Right lobe of liver (tissue), 6 donors: ENCODE results near the gene PDCD11. TPM values are rescaled to one million over a fixed set of nuclear protein-coding genes. Genes with fewer than 3 reads are reported as not detected.

Experiments used
- ATAC-seq, 4 donors: fragments of 200-7000 bp; cut with Tn5 transposase; one replicate each; pipeline ENCODE4 v1.9.1; 2020; ENCODE audit warnings: mild to moderate bottlenecking in 4 of 4, moderate library complexity in 4 of 4
- DNase-seq, 3 donors: peaks; one replicate each; pipeline ENCODE4 v3.0.0-alpha.2; 2020
- H3K27ac ChIP-seq, 3 donors: fragments of 200-600 bp; one replicate each; pipeline ENCODE4 v1.8.0; 2022
- H3K27me3 ChIP-seq, 2 donors: fragments of 200-600 bp; one replicate each; pipeline ENCODE4 v1.8.0; 2022
- H3K36me3 ChIP-seq, 4 donors: fragments of 200-600 bp; sonication (generic) in 1 of 4; one replicate each; pipeline versions ENCODE4 v1.5.1 to v1.8.0; 2017 to 2022; ENCODE audit warnings: control low read depth in 1 of 4
- H3K4me1 ChIP-seq, 4 donors: fragments of 200-600 bp; sonication (generic) in 1 of 4; one replicate each; pipeline versions ENCODE4 v1.5.1 to v1.8.0; 2017 to 2022; ENCODE audit warnings: control low read depth in 1 of 4
- H3K4me3 ChIP-seq, 3 donors: fragments of 200-600 bp; one replicate each; pipeline ENCODE4 v1.8.0; 2022
- H3K9me3 ChIP-seq, 4 donors: fragments of 200-600 bp; sonication (generic) in 1 of 4; one replicate each; pipeline versions ENCODE4 v1.5.1 to v1.8.0; 2017 to 2022; ENCODE audit warnings: control low read depth in 1 of 4
- CTCF ChIP-seq, 4 donors: fragments of 200-600 bp in 3 of 4; fragments of 450-650 bp in 1 of 4; IDR thresholded peaks; one replicate each; pipeline versions ENCODE4 v1.5.1 to v1.8.0; 2016 to 2022; ENCODE audit warnings: antibody characterized with exemption in 4 of 4, mild to moderate bottlenecking in 2 of 4
- POLR2A ChIP-seq: fragments of 450-650 bp; IDR thresholded peaks from one replicate; pipeline ENCODE4 v1.6.1; 2017; ENCODE audit warnings: antibody characterized with exemption, mild to moderate bottlenecking
- WGBS: methylation state at CpG from one replicate; pipeline ENCODE4 v1.1.6; 2018; ENCODE audit warnings: low coverage, low lambda C conversion rate; ENCODE audit not compliant: insufficient coverage; ENCODE audit errors: missing lambda C conversion rate; 5-methylcytosine and 5-hydroxymethylcytosine counted together
- intact Hi-C, 2 donors: fragments of 100-400 bp; cut with DNase I; formaldehyde crosslinking; loops; one replicate each; pipeline versions ENCODE4 v1.11.2 to v1.14.1; 2022
- total RNA-seq, 6 experiments: library from RNA; depleted of rRNA in 2 of 6; stranded (reverse); fragments of >200 nt in 2 of 6; fragmentation: NEBNext Ultra II Directional in 3 of 6; extraction: Animal tissue kit (Norgen Biotek cat#: 25700) in 3 of 6; gene quantifications; one replicate each; pipeline versions ENCODE4 v1.1.0 to v1.2.4, GENCODE V29; 2016 to 2023
- donor health status: DM: no; HTN: yes; CAD: no.
- donor health status: DM: no; HTN: no; CAD: no.
- donor health status: DM: no; HTN: no; CAD: no.
- donor health status: DM: no; HTN: yes; CAD: no.
- donor health status: DM: no; HTN: yes; CAD: no.

PDCD11 gene
- total RNA-seq, 6 experiments from 2014 or later: 10.6 to 13.5 (median 12.0) TPM

GRCh38 chr10:103451091-103451813 lies 54.8 kb downstream of the PDCD11 start:
- H3K4me3 ChIP-seq: peak overlapping the region; percentile 54 to 58 (median 54)
- WGBS: 23% methylated on average over 10 of the region's 14 CpGs
- no peaks in the 10 kb centered on the region for H3K27me3 ChIP-seq
- H3K9me3 ChIP-seq: no peaks in the 10 kb centered on the region
- H3K36me3 ChIP-seq: peaks cover 0 to 9% (median 5%) of the 10 kb centered on the region in 4 donors
- DNase-seq (peak; percentile 51 to 67 (median 66)), ATAC-seq (peak; percentile 47 to 58 (median 54))
- no peaks in the 10 kb centered on the region for H3K4me1 ChIP-seq
- no peak for TF ChIP-seq POLR2A
- no peak for TF ChIP-seq CTCF (IDR thresholded peaks at IDR 0.05)
- intact Hi-C loops: no loop called here
- peak overlapping the region; percentile 40 to 81 (median 52) for H3K27ac ChIP-seq

- Histone ChIP-seq H3K36me3 (peaks cover 0 to 3% (median 1%) of the 10 kb centered on the region in 4 donors), H3K27me3 (no peaks in the 10 kb centered on the region), H3K27ac (peak within 1 kb of the TSS; percentile 40 to 81 (median 52)), H3K4me1 (no peaks in the 10 kb centered on the region), H3K4me3 (peak within 1 kb of the TSS; percentile 54 to 58 (median 54)), H3K9me3 (no peaks in the 10 kb centered on the region)
- ATAC-seq (peak; percentile 56 to 73 (median 67)), DNase-seq (peak in 1 of 3 donors; percentile 63)
- intact Hi-C loops: no loop called here
- TF ChIP-seq POLR2A (no peak), CTCF (IDR thresholded peaks at IDR 0.05) (no peak)
- 3% methylated on average over 15 of the region's 32 CpGs for WGBS
These were observed 55.5 kb downstream of the PDCD11 start, which contains the start of gene CALHM2 for GRCh38 chr10:103451831-103452505. Gene CALHM2, minus strand, starts transcription at chr10:103452370. Its CDS starts 2,429 bp downstream, at chr10:103449941.

- Histone ChIP-seq H3K27ac (peak overlapping the region; percentile 21 to 81 (median 40)), H3K36me3 (peaks cover 0 to under 1% (median 0%) of the 10 kb centered on the region in 4 donors), H3K4me1 (no peaks in the 10 kb centered on the region), H3K4me3 (peak overlapping the region; percentile 54 to 58 (median 54)), H3K27me3 (no peaks in the 10 kb centered on the region), H3K9me3 (no peaks in the 10 kb centered on the region)
- intact Hi-C loops: no loop called here
- DNase-seq: no peak
- ATAC-seq: no peak
- WGBS: 58% methylated on average over 10 of the region's 27 CpGs
- TF ChIP-seq CTCF (IDR thresholded peaks at IDR 0.05): no peak
- no peak for TF ChIP-seq POLR2A
These were observed 56.2 kb downstream of the PDCD11 start for GRCh38 chr10:103452506-103453230.

- intact Hi-C loops: no loop called here
These were observed 57.6 kb downstream of the PDCD11 start for GRCh38 chr10:103454026-103454425.

More at GRCh38 chr10:103454026-103454425, 57.6 kb downstream of the PDCD11 start:
- ATAC-seq (no peak), DNase-seq (no peak)
- Histone ChIP-seq H3K9me3 (no peaks in the 10 kb centered on the region), H3K4me1 (no peaks in the 10 kb centered on the region), H3K27ac (no peak overlapping the region), H3K36me3 (no peaks in the 10 kb centered on the region), H3K27me3 (no peaks in the 10 kb centered on the region), H3K4me3 (no peak overlapping the region)
- TF ChIP-seq CTCF (IDR thresholded peaks at IDR 0.05) (no peak), POLR2A (no peak)
- 73% methylated on average over 3 of the region's 4 CpGs for WGBS
